RPMI7951 (cell line): ENCODE measurements around the gene ANKRD24. TPM values are rescaled to one million over a fixed set of nuclear protein-coding genes. Genes with fewer than 3 reads are reported as not detected.
"Not testable (repeated sequence)": the region's sequence is repeated elsewhere in the genome, so short reads cannot be mapped to it uniquely, and the experiment has no call there.

Source experiments
- DNase-seq: peaks from one replicate; pipeline ENCODE4 v3.0.0-alpha.2; 2012; ENCODE audit warnings: low read depth
- total RNA-seq: library from RNA; depleted of rRNA; stranded (reverse); fragments of >200 nt; shearing (Covaris generic); gene quantifications from 2 replicates; pipeline ENCODE4 v1.2.3, GENCODE V29; 2014; rRNA removed

The ANKRD24 gene
- total RNA-seq, result under 0.01 and 0.12 TPM in 2 replicates

GRCh38 chr19:4182084-4182810 is at the start of gene ANKRD24, which contains the start of gene SIRT6:
Gene ANKRD24, plus strand, starts transcription at chr19:4182689. Its CDS starts 3,737 bp downstream, at chr19:4186426.
Gene SIRT6, minus strand, starts transcription at chr19:4182563. Its CDS starts 24 bp downstream, at chr19:4182539.
- peak; percentile 94 for DNase-seq

GRCh38 chr19:4134351-4134750 is 48.1 kb upstream of the ANKRD24 start:
- no peak for DNase-seq

- DNase-seq, result not testable (repeated sequence)
These were observed 47.1 kb upstream of the ANKRD24 start for GRCh38 chr19:4135386-4135785.

- no peak for DNase-seq
These were observed 45.8 kb upstream of the ANKRD24 start for GRCh38 chr19:4136680-4137088.

GRCh38 chr19:4138445-4138844 is 44.0 kb upstream of the ANKRD24 start:
- DNase-seq, result no peak

- DNase-seq, result peak; percentile 56
These were observed 42.8 kb upstream of the ANKRD24 start for GRCh38 chr19:4139614-4140236.

GRCh38 chr19:4140237-4140711 is 42.2 kb upstream of the ANKRD24 start:
- peak; percentile 69 for DNase-seq

- not testable (repeated sequence) for DNase-seq
These were observed 39.6 kb upstream of the ANKRD24 start for GRCh38 chr19:4142916-4143315.

GRCh38 chr19:4144666-4145249 is 37.7 kb upstream of the ANKRD24 start:
- DNase-seq, result peak; percentile 80

- DNase-seq, result no peak
These were observed 32.8 kb upstream of the ANKRD24 start for GRCh38 chr19:4149518-4150288.

- no peak for DNase-seq
These were observed 30.9 kb upstream of the ANKRD24 start for GRCh38 chr19:4151623-4152022.

- no peak for DNase-seq
These were observed 30.1 kb upstream of the ANKRD24 start for GRCh38 chr19:4152241-4152998.

GRCh38 chr19:4154571-4155312 is 27.7 kb upstream of the ANKRD24 start:
- DNase-seq, result no peak

GRCh38 chr19:4157164-4157563 is 25.3 kb upstream of the ANKRD24 start:
- no peak for DNase-seq

GRCh38 chr19:4157971-4158370 is 24.5 kb upstream of the ANKRD24 start:
- not testable (repeated sequence) for DNase-seq

GRCh38 chr19:4161415-4162077 is 20.9 kb upstream of the ANKRD24 start:
- DNase-seq, result no peak

GRCh38 chr19:4164262-4164661 is 18.2 kb upstream of the ANKRD24 start:
- no peak for DNase-seq

- no peak for DNase-seq
These were observed 10.8 kb upstream of the ANKRD24 start for GRCh38 chr19:4171676-4172075.

GRCh38 chr19:4172861-4173473 is 9.5 kb upstream of the ANKRD24 start:
- peak; percentile 41 for DNase-seq
